Heart left ventricle (tissue), 16 donors: ENCODE measurements around the gene RNH1. TPM values are rescaled to one million over a fixed set of nuclear protein-coding genes. Genes with fewer than 3 reads are reported as not detected.
A peak's percentile ranks its signal among the peaks of the same experiment; 100 is the strongest.

Experiments used
- ATAC-seq, 4 donors: fragments of 200-7000 bp; cut with Tn5 transposase; one replicate each; pipeline ENCODE4 v1.9.1; 2020 to 2022; ENCODE audit warnings: moderate library complexity in 4 of 4, mild to moderate bottlenecking in 3 of 4, moderate number of reproducible peaks in 1 of 4
- DNase-seq, 5 donors: peaks; one replicate each; pipeline ENCODE4 v3.0.0-alpha.2; 2020
- H3K27ac ChIP-seq, 12 donors: fragments of 200-600 bp; sonication (generic) in 4 of 12; one replicate each; pipeline versions ENCODE4 v1.5.0 to v1.8.0; 2016 to 2022; ENCODE audit warnings: mild to moderate bottlenecking in 2 of 12
- H3K27me3 ChIP-seq, 9 donors: fragments of 200-600 bp; sonication (generic) in 2 of 9; one replicate each; pipeline versions ENCODE4 v1.5.1 to v1.8.0; 2016 to 2022; ENCODE audit warnings: mild to moderate bottlenecking in 3 of 9
- H3K36me3 ChIP-seq, 9 donors: fragments of 200-600 bp; sonication (generic) in 2 of 9; one replicate each; pipeline versions ENCODE4 v1.5.0 to v1.8.0; 2018 to 2022; ENCODE audit warnings: mild to moderate bottlenecking in 2 of 9
- H3K4me1 ChIP-seq, 12 donors: fragments of 200-600 bp; sonication (generic) in 4 of 12; one replicate each; pipeline versions ENCODE4 v1.5.0 to v1.8.0; 2016 to 2022; ENCODE audit warnings: mild to moderate bottlenecking in 3 of 12
- H3K4me3 ChIP-seq, 12 donors: fragments of 200-600 bp; sonication (generic) in 4 of 12; one replicate each; pipeline versions ENCODE4 v1.5.0 to v1.8.0; 2017 to 2022; ENCODE audit warnings: mild to moderate bottlenecking in 9 of 12, moderate library complexity in 4 of 12
- H3K9me3 ChIP-seq, 12 donors: fragments of 200-600 bp; sonication (generic) in 4 of 12; one replicate each; pipeline versions ENCODE4 v1.5.0 to v1.8.0; 2016 to 2022; ENCODE audit warnings: mild to moderate bottlenecking in 1 of 12
- POLR2A ChIP-seq, 2 donors: fragments of 450-650 bp; IDR thresholded peaks; one replicate each; pipeline ENCODE4 v1.6.1; 2017; ENCODE audit warnings: antibody characterized with exemption in 2 of 2, mild to moderate bottlenecking in 2 of 2, moderate library complexity in 2 of 2
- WGBS, 4 donors: extraction: QIAGEN DNeasy Blood & Tissue Kit in 2 of 4; methylation state at CpG; one replicate each; pipeline versions ENCODE4 v1.1.5 to v1.1.7; 2013 to 2018; 5-methylcytosine and 5-hydroxymethylcytosine counted together
- intact Hi-C, 10 donors: fragments of 100-400 bp; cut with DNase I; formaldehyde crosslinking; loops; one replicate each; pipeline versions ENCODE4 v1.11.1 to v1.14.2; 2022
- polyA plus RNA-seq, 2 donors: library from polyadenylated mRNA; stranded (reverse); fragments of 200-250 nt; gene quantifications; one replicate each; pipeline ENCODE4 v1.2.3, GENCODE V29; 2013
- total RNA-seq, 9 donors: library from RNA; depleted of rRNA in 2 of 9; stranded (reverse); fragments of >200 nt in 2 of 9; fragmentation: NEBNext Ultra II Directional in 3 of 9; extraction: Animal tissue kit (Norgen Biotek cat#: 25700) in 3 of 9; gene quantifications; one replicate each; pipeline versions ENCODE4 v1.1.0 to v1.2.4, GENCODE V29; 2016 to 2023
- TF ChIP-seq, protein P1 (sequence below), 12 donors: fragments of 200-600 bp; sonication (generic) in 4 of 12; IDR thresholded peaks; one replicate each; pipeline versions ENCODE4 v1.5.0 to v1.8.0; 2018 to 2022; ENCODE audit warnings: antibody characterized with exemption in 12 of 12, mild to moderate bottlenecking in 5 of 12
- donor health status: ischemic (EF 13 %, LVEDD 7.1; RV severe dilation, severe dysfunction).
- donor health status: healthy with polysubstance abuse.
- donor health status: DM: no; HTN: yes; CAD: no.
- donor health status: DM: no; HTN: no; CAD: no.
- donor health status: ischemic (EF 25% LVEDD 6.9; RV normal size, moderate dysfunction).
- donor health status: ischemic (EF 25% LVEDD 5.7; RV mildly dilated, moderate dysfunction).
- donor health status: healthy.
- donor health status: DM: yes; HTN: yes; CAD: no.
- donor health status: ischemic (EF 35%, LVEDD 5.7; RV mildly dilated, moderate dysfunction).
- donor health status: nonischemic (EF 11% LVEDD 7.7; RV severe dilation, severe dysfunction).
- donor health status: DM: yes; HTN: yes; CAD: no.
- donor health status: PGD.
- donor health status: ischemic (EF 29% LVEDD 5.4; RV normal size, mild dysfunction).
- donor health status: nonischemic (EF 23%, LVEDD 6.1; RV moderate dilation, normal function).

RNH1 gene
- total and polyA plus RNA-seq, 11 donors = 58.2 to 247 (median 158) TPM

DNA sequence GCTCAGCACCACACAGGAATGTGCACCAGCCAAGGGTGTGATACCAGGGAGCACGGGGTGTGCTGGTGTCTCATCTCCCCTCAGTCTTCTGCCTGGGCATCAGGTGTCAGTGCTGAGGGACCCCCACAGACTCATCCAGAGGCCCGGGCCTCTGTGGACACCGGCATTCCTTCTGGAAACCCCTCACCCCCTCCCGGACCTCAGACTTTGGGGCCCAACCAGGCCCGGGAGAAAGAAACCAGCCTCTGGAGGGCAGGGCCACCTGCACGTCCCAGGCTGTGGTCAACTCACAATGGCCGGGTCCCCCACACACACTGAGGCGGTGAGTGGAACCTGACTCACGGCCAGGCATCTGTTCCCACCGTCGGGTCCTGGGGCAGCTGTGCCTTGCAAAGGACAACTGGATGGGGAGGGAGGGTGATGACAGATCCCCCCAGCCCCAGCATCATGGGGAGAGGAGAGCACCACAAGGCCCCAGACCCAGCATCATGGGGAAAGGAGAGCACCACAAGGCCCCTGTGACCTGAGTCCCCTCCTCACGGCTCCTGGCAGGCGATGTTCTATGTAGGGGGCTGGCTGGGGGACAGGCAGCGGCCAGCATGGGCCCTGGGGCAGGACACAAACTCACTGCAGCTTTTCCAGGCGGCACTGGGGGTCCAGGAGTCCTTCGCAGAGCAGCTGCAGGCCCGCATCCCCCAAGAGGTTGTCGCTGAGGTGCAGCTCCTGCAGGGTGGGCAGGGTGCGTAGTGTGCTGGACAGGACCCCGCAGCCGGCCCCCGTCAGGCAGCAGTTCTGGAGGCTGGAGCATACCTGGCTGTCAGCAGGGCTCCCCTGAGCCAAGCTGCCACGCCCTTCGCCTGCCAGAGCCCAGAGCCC is 7.6 kb downstream of the RNH1 start:
- peak overlapping the region in 8 of 12 donors; percentile 13 to 74 (median 58) for H3K27ac ChIP-seq
- H3K9me3 ChIP-seq = no peaks in the 10 kb centered on the region
- H3K27me3 ChIP-seq = no peaks in the 10 kb centered on the region
- intact Hi-C loops = loop anchor here in 5 of 10 donors (5.0 to 10.0 kb wide), 5 partner anchors 32 to 295 kb away; partner anchors contain the start of genes PTDSS2 (in 2 of the 5), BET1L (in 1 of the 5), IFITM2 (in 1 of the 5) and RIC8A (in 1 of the 5)
- H3K36me3 ChIP-seq = peaks cover 0 to 76% (median 67%) of the 10 kb centered on the region in 9 donors
- TF ChIP-seq, protein P1, sequence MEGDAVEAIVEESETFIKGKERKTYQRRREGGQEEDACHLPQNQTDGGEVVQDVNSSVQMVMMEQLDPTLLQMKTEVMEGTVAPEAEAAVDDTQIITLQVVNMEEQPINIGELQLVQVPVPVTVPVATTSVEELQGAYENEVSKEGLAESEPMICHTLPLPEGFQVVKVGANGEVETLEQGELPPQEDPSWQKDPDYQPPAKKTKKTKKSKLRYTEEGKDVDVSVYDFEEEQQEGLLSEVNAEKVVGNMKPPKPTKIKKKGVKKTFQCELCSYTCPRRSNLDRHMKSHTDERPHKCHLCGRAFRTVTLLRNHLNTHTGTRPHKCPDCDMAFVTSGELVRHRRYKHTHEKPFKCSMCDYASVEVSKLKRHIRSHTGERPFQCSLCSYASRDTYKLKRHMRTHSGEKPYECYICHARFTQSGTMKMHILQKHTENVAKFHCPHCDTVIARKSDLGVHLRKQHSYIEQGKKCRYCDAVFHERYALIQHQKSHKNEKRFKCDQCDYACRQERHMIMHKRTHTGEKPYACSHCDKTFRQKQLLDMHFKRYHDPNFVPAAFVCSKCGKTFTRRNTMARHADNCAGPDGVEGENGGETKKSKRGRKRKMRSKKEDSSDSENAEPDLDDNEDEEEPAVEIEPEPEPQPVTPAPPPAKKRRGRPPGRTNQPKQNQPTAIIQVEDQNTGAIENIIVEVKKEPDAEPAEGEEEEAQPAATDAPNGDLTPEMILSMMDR (IDR thresholded peaks at IDR 0.05) = no peak
- no peak for TF ChIP-seq POLR2A (IDR thresholded peaks at IDR 0.05)
- DNase-seq = peak in 1 of 5 donors; percentile 18
- WGBS, 4 donors = 81 to 91% (median 87%) methylated on average over 12 to 24 of the region's 24 CpGs
- no peak for ATAC-seq
- no peak overlapping the region for H3K4me3 ChIP-seq
- H3K4me1 ChIP-seq = peaks cover 6 to 69% (median 34%) of the 10 kb centered on the region in 12 donors

DNA sequence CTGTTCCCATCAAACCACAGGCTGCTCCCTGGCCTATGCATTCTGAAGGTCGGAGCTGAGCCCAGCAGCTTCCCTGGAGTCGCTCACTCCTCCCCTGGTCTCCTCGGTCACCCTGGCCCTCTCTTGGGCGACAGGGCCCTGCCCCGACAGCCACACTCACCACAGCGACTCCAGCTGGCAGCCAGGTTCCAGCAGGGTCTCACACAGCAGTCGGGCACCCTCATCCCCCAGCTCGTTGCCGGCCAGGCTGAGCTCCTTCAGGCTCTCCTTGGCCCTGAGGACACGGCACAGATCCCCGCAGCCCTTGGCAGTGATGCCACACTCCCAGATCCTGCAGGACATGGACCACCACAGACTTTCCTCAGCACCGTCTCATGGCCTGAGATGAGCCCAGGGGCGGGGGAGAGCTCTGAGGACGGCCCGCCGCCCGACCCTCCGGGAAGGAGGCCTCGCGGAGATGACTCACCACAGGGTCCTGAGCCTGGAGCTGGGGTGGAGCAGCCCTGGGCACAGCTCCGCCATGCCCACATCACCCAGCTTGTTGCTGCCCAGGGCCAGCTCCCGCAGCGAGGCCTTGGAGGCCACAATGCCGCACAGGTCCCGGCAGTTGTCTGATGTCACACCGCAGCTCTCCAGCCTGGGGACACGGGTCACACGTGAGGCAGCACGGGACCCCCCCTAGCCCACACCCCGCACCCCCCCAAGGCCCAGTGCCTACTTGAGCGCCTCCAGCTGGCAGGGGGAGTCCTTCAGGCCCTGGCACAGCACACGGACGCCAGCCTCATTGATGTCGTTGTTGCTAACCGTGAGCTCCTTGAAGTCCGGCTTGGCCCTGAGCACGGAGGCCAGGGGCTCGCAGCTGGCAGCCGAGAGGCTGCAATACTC is 8.5 kb downstream of the RNH1 start:
- TF ChIP-seq, protein P1 (IDR thresholded peaks at IDR 0.05) = no peak
- TF ChIP-seq POLR2A (IDR thresholded peaks at IDR 0.05) = no peak
- H3K27ac ChIP-seq = peak overlapping the region in 10 of 12 donors; percentile 8 to 74 (median 54)

DNA sequence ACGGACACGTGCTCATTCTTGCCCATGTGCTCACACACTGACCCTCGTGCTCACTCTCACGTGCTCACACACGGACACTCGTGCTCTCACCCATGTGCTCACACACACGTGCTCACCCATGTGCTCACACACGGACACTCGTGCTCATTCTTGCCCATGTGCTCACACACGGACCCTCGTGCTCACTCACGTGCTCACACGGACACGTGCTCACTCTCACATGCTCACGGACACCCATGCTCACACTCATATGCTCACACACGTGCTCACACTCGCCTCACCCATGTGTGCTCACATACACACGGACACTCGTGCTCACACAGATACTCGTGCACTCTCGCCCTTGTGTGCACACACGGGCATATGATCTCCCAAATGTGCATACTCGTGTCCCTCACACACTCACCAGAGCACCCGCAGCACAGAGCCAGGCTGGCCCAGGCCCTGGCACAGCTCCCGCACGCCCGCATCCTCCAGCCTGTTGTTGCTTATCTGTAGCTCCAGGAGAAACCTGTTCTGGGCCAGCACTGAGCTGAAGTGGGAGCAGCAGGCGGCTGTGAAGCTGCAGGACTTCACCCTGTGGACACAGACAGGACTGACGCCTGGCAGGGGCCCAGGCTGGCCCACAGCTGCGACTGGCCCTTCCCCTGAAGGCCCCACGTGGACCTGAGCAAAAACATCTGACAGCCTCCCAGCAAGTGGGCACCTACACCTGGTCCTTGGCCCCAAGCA is 9.3 kb downstream of the RNH1 start:
- H3K27ac ChIP-seq = peak overlapping the region in 10 of 12 donors; percentile 10 to 74 (median 54)

More for the DNA sequence above, 8.5 kb downstream of the RNH1 start:
- peaks cover under 1 to 60% (median 27%) of the 10 kb centered on the region in 12 donors for H3K4me1 ChIP-seq
- DNase-seq (peak in 1 of 5 donors; percentile 27), ATAC-seq (peak in 1 of 4 donors; percentile 0)
- no peaks in the 10 kb centered on the region for H3K9me3 ChIP-seq
- H3K36me3 ChIP-seq = peaks cover 0 to 85% (median 76%) of the 10 kb centered on the region in 9 donors
- WGBS, 4 donors = 85 to 91% (median 89%) methylated on average over 16 to 39 of the region's 39 CpGs
- no peaks in the 10 kb centered on the region for H3K27me3 ChIP-seq
- intact Hi-C loops = no loop called here
- no peak overlapping the region for H3K4me3 ChIP-seq

More for the DNA sequence above, 9.3 kb downstream of the RNH1 start:
- H3K27me3 ChIP-seq = no peaks in the 10 kb centered on the region
- intact Hi-C loops = no loop called here
- TF ChIP-seq, protein P1 (IDR thresholded peaks at IDR 0.05) = no peak
- TF ChIP-seq POLR2A (IDR thresholded peaks at IDR 0.05) = no peak
- H3K9me3 ChIP-seq = no peaks in the 10 kb centered on the region
- peaks cover 0 to 52% (median 19%) of the 10 kb centered on the region in 12 donors for H3K4me1 ChIP-seq
- ATAC-seq (peak; percentile 44 to 72 (median 54)), DNase-seq (peak in 2 of 5 donors; percentile 70 to 78)
- peaks cover 0 to 92% (median 85%) of the 10 kb centered on the region in 9 donors for H3K36me3 ChIP-seq
- H3K4me3 ChIP-seq = no peak overlapping the region
- WGBS, 4 donors = 81 to 87% (median 84%) methylated on average over 30 to 31 of the region's 31 CpGs
